OCI-LY1 (cell line): Measurements from ENCODE around the gene INTS3.

Experiments used
- H2AFZ ChIP-seq: fragments of 200-600 bp; sonication (generic), shearing (Covaris generic); 2 replicates; pipeline ENCODE4 v1.6.0; 2014; ENCODE audit warnings: antibody characterized with exemption, mild to moderate bottlenecking, low read length
- H3F3A ChIP-seq: fragments of 200-600 bp; sonication (generic), shearing (Covaris generic); 2 replicates; pipeline ENCODE4 v1.6.0; 2014; ENCODE audit warnings: mild to moderate bottlenecking, antibody characterized with exemption, low read length, moderate library complexity; ENCODE audit not compliant: insufficient read depth
- H3K27ac ChIP-seq: fragments of 200-600 bp; sonication (generic); 2 replicates; pipeline ENCODE4 v1.5.1; 2014; ENCODE audit warnings: low read length, mixed run types, mild to moderate bottlenecking, low read depth; ENCODE audit not compliant: poor library complexity, severe bottlenecking
- H3K27me3 ChIP-seq: fragments of 200-600 bp; sonication (generic); 2 replicates; pipeline ENCODE4 v1.6.0; 2014; ENCODE audit warnings: antibody characterized with exemption, mild to moderate bottlenecking, low read length, moderate library complexity; ENCODE audit not compliant: insufficient read depth
- H3K36me3 ChIP-seq: fragments of 200-600 bp; sonication (generic); 2 replicates; pipeline ENCODE4 v1.6.1; 2014; ENCODE audit warnings: mild to moderate bottlenecking, antibody characterized with exemption, low read length, moderate library complexity, mixed read lengths; ENCODE audit not compliant: insufficient read depth
- H3K4me1 ChIP-seq: fragments of 200-600 bp; sonication (generic); 2 replicates; pipeline ENCODE4 v1.5.1; 2014; ENCODE audit warnings: mild to moderate bottlenecking, low read length, moderate library complexity; ENCODE audit not compliant: insufficient read depth, severe bottlenecking
- H3K4me2 ChIP-seq: fragments of 200-600 bp; sonication (generic), shearing (Covaris generic); 2 replicates; pipeline ENCODE4 v1.6.1; 2014; ENCODE audit warnings: low read length
- H3K4me3 ChIP-seq: fragments of 200-600 bp; sonication (generic); 2 replicates; pipeline ENCODE4 v1.5.1; 2014; ENCODE audit warnings: low read length, low read depth, mild to moderate bottlenecking, mixed read lengths; ENCODE audit not compliant: poor library complexity, severe bottlenecking
- H3K79me2 ChIP-seq: fragments of 200-600 bp; shearing (Covaris generic); 2 replicates; pipeline ENCODE4 v1.6.1; 2016; ENCODE audit warnings: mixed run types, low read length, mixed read lengths; ENCODE audit not compliant: insufficient read depth
- H3K9ac ChIP-seq: fragments of 200-600 bp; sonication (generic), shearing (Covaris generic); 2 replicates; pipeline ENCODE4 v1.6.1; 2014; ENCODE audit warnings: mild to moderate bottlenecking, low read length, mixed read lengths
- H3K9me2 ChIP-seq: fragments of 200-600 bp; sonication (generic), shearing (Covaris generic); 2 replicates; pipeline ENCODE4 v1.6.1; 2014; ENCODE audit warnings: low read depth, mild to moderate bottlenecking, low read length, mixed read lengths
- H3K9me3 ChIP-seq: fragments of 200-600 bp; shearing (Covaris generic); 2 replicates; pipeline ENCODE4 v1.6.1; 2014; ENCODE audit warnings: low read length, mixed read lengths
- H4K20me1 ChIP-seq: fragments of 200-600 bp; sonication (generic), shearing (Covaris generic); 2 replicates; pipeline ENCODE4 v1.6.0; 2016; ENCODE audit warnings: mild to moderate bottlenecking, low read length; ENCODE audit not compliant: insufficient read depth
- EZH2 ChIP-seq: fragments of 200-600 bp; sonication (generic), shearing (Covaris generic); IDR thresholded peaks from 2 replicates; pipeline ENCODE4 v1.8.0; 2017; ENCODE audit warnings: borderline replicate concordance, mixed run types, mild to moderate bottlenecking, antibody characterized with exemption, low read length, moderate library complexity, mixed read lengths
- TF ChIP-seq, protein P1 (sequence below): fragments of 200-600 bp; sonication (generic), shearing (Covaris generic); IDR thresholded peaks from 2 replicates; pipeline ENCODE4 v1.5.1; 2017; ENCODE audit warnings: mild to moderate bottlenecking, antibody characterized with exemption, low read length, moderate library complexity, mixed read lengths

Gene INTS3

DNA sequence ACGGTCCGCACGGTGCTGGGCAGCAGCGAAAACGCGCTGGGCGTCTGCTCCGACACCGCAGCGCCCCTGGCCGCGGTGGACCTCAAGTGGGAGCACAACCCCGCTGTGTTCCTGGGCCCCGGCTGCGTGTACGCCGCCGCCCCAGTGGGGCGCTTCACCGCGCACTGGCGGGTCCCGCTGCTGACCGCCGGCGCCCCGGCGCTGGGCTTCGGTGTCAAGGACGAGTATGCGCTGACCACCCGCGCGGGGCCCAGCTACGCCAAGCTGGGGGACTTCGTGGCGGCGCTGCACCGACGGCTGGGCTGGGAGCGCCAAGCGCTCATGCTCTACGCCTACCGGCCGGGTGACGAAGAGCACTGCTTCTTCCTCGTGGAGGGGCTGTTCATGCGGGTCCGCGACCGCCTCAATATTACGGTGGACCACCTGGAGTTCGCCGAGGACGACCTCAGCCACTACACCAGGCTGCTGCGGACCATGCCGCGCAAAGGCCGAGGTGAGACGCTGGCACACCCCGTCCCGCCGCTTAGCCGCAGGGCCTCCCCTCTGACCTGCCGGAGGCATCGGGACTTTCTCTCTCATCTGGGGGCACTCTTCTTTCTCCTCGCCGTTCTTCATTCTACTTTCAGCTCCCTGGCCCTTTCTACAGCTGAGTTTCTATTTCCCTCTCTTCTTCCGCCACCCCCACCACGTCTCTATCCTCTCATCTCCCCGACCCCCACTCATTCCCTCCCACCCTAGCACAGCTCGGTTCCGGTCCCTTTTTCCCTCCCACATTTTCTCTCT lies 48.3 kb upstream of the INTS3 start:
- no peaks in the 10 kb centered on the region for H3K79me2 ChIP-seq
- no peak overlapping the region for H3K9ac ChIP-seq
- no peaks in the 10 kb centered on the region for H4K20me1 ChIP-seq
- no peaks in the 10 kb centered on the region for H3K4me1 ChIP-seq
- no peak overlapping the region for H2AFZ ChIP-seq
- H3K9me2 ChIP-seq: no peaks in the 10 kb centered on the region
- H3K27me3 ChIP-seq: no peaks in the 10 kb centered on the region; the same call in 1 of the 2 replicates
- H3K36me3 ChIP-seq: no peaks in the 10 kb centered on the region
- no peak for TF ChIP-seq EZH2
- TF ChIP-seq, protein P1, sequence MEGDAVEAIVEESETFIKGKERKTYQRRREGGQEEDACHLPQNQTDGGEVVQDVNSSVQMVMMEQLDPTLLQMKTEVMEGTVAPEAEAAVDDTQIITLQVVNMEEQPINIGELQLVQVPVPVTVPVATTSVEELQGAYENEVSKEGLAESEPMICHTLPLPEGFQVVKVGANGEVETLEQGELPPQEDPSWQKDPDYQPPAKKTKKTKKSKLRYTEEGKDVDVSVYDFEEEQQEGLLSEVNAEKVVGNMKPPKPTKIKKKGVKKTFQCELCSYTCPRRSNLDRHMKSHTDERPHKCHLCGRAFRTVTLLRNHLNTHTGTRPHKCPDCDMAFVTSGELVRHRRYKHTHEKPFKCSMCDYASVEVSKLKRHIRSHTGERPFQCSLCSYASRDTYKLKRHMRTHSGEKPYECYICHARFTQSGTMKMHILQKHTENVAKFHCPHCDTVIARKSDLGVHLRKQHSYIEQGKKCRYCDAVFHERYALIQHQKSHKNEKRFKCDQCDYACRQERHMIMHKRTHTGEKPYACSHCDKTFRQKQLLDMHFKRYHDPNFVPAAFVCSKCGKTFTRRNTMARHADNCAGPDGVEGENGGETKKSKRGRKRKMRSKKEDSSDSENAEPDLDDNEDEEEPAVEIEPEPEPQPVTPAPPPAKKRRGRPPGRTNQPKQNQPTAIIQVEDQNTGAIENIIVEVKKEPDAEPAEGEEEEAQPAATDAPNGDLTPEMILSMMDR: no peak; the same call in 1 of the 2 replicates
- no peaks in the 10 kb centered on the region for H3K9me3 ChIP-seq
- no peak overlapping the region for H3K27ac ChIP-seq
- no peak overlapping the region; the same call in 1 of the 2 replicates for H3K4me2 ChIP-seq
- no peak overlapping the region for H3K4me3 ChIP-seq
- H3F3A ChIP-seq: no peaks in the 10 kb centered on the region

GRCh38 chr1:153680120-153680403 lies 47.8 kb upstream of the INTS3 start:
- H3K4me2 ChIP-seq: no peak overlapping the region
- H3F3A ChIP-seq: no peaks in the 10 kb centered on the region
- H3K36me3 ChIP-seq: no peaks in the 10 kb centered on the region
- H3K27ac ChIP-seq: no peak overlapping the region
- no peaks in the 10 kb centered on the region for H3K9me2 ChIP-seq
- no peaks in the 10 kb centered on the region for H3K4me1 ChIP-seq
- no peak overlapping the region for H3K4me3 ChIP-seq
- H3K9me3 ChIP-seq: no peaks in the 10 kb centered on the region
- TF ChIP-seq, protein P1: no peak
- no peak for TF ChIP-seq EZH2
- H2AFZ ChIP-seq: no peak overlapping the region
- H3K27me3 ChIP-seq: no peaks in the 10 kb centered on the region; the same call in 1 of the 2 replicates
- no peaks in the 10 kb centered on the region for H4K20me1 ChIP-seq
- no peak overlapping the region for H3K9ac ChIP-seq
- H3K79me2 ChIP-seq: no peaks in the 10 kb centered on the region

DNA sequence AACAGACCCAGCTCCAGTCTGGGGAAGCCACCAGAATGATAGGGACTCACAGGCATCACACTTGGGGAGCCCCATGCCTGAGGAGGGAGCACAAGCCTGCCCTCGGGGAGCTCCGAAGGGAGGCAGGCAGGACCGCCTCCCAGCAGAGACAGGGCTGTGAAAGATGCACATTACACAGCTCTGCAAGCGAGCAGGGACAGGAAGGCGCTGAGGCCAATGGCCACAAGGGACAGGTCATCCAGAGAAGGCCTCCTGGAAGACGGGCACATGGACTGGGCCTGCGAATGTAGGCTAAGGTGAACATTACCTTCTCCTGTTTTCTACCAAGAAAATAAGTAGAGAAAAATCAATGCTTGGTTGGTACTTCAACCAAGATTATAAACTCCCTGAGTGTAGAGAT lies 45.1 kb upstream of the INTS3 start:
- H3K36me3 ChIP-seq: no peaks in the 10 kb centered on the region
- no peaks in the 10 kb centered on the region for H4K20me1 ChIP-seq
- no peaks in the 10 kb centered on the region for H3K4me1 ChIP-seq
- no peak overlapping the region for H3K4me3 ChIP-seq
- no peak overlapping the region for H3K9ac ChIP-seq
- no peaks in the 10 kb centered on the region for H3F3A ChIP-seq
- H3K79me2 ChIP-seq: no peaks in the 10 kb centered on the region
- no peak overlapping the region for H2AFZ ChIP-seq
- no peak overlapping the region for H3K4me2 ChIP-seq
- H3K27ac ChIP-seq: no peak overlapping the region
- H3K9me2 ChIP-seq: no peaks in the 10 kb centered on the region
- no peak for TF ChIP-seq EZH2
- TF ChIP-seq, protein P1: no peak
- H3K27me3 ChIP-seq: peaks cover 6% of the 10 kb centered on the region; the same call in 1 of the 2 replicates
- no peaks in the 10 kb centered on the region for H3K9me3 ChIP-seq
